DND-41 (cell line): ENCODE results near the gene P2RY2.

Source experiments
- EZH2 ChIP-seq: IDR thresholded peaks from 3 replicates; pipeline ENCODE4 v1.6.1; 2012; ENCODE audit warnings: borderline replicate concordance, low read depth, mild to moderate bottlenecking, moderate library complexity, low read length, inconsistent platforms; ENCODE audit not compliant: severe bottlenecking
- TF ChIP-seq, protein P1 (sequence below): IDR thresholded peaks from 2 replicates; pipeline ENCODE4 v1.5.1; 2012; ENCODE audit warnings: borderline replicate concordance, low read length, moderate library complexity, mild to moderate bottlenecking; ENCODE audit not compliant: poor library complexity, severe bottlenecking; ENCODE audit errors: extremely low read depth

DNA sequence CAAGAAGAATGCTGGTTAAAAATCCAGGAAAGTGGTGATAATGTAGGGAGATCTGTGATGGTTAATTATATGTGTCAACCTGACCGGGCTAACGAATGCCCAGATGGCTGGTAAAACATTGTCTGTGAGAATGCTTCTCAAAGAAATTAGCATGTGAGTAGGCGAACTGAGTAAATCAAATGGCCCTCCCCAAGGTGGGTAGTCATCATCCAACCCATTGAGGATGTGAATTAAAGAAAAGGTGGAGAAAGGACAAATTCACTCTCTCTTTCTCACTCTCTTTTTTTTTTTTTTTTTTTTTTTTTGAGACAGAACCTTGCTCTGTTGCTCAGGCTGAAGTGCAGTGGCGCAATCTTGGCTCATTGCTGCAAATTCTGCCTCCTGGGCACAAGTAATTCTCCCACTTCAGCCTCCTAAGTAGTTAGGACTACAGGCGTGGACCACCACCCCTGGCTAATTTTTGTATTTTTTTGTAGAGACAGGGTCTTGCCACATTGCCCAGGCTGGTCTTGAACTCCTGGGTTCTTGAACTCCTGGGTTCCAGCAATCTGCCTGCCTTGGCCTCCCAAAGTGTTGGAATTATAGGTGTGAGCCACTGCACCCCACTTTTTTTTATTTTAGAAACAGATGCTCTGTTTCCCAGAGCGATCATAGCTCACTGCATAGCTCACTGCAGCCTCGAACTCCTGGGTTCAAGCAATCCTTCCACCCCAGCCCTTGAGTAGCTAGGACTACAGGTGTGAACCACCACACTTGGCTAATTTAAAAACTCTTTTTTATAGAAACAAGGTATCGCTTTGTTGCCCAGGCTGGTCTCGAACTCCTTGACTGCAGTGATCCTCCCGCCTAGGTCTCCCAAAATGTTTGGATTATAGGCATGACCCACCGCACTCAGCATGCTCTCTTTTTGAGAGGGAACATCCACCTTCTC, 32.0 kb downstream of the P2RY2 start:
- TF ChIP-seq, protein P1, sequence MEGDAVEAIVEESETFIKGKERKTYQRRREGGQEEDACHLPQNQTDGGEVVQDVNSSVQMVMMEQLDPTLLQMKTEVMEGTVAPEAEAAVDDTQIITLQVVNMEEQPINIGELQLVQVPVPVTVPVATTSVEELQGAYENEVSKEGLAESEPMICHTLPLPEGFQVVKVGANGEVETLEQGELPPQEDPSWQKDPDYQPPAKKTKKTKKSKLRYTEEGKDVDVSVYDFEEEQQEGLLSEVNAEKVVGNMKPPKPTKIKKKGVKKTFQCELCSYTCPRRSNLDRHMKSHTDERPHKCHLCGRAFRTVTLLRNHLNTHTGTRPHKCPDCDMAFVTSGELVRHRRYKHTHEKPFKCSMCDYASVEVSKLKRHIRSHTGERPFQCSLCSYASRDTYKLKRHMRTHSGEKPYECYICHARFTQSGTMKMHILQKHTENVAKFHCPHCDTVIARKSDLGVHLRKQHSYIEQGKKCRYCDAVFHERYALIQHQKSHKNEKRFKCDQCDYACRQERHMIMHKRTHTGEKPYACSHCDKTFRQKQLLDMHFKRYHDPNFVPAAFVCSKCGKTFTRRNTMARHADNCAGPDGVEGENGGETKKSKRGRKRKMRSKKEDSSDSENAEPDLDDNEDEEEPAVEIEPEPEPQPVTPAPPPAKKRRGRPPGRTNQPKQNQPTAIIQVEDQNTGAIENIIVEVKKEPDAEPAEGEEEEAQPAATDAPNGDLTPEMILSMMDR, result no peak
- TF ChIP-seq EZH2, result no peak
